COLO829 (cell line): ENCODE measurements around the gene MAPK10.

ENCODE experiments used
- DNase-seq: peaks from one replicate; pipeline ENCODE4 v3.0.0; 2012; ENCODE audit warnings: low spot score

The MAPK10 gene

GRCh38 chr4:86274642-86275041 lies 85.2 kb downstream of the MAPK10 start:
- DNase-seq: no peak

GRCh38 chr4:86272669-86273068 lies 87.2 kb downstream of the MAPK10 start:
- DNase-seq: no peak

- DNase-seq: no peak
Measured at GRCh38 chr4:86271057-86271456, 88.8 kb downstream of the MAPK10 start.

GRCh38 chr4:86269354-86269753 lies 90.5 kb downstream of the MAPK10 start:
- no peak for DNase-seq

GRCh38 chr4:86264241-86264640 lies 95.6 kb downstream of the MAPK10 start:
- DNase-seq: no peak

- DNase-seq: no peak
Measured at GRCh38 chr4:86261636-86262035, 98.2 kb downstream of the MAPK10 start.

- DNase-seq: no peak
Measured at GRCh38 chr4:86256086-86256485, 103.8 kb downstream of the MAPK10 start.

- DNase-seq: no peak
Measured at GRCh38 chr4:86250619-86251018, 109.2 kb downstream of the MAPK10 start.

- DNase-seq: no peak
Measured at GRCh38 chr4:86250006-86250405, 109.8 kb downstream of the MAPK10 start.

GRCh38 chr4:86249074-86249473 lies 110.8 kb downstream of the MAPK10 start:
- DNase-seq: no peak

- no peak for DNase-seq
Measured at GRCh38 chr4:86247906-86248305, 111.9 kb downstream of the MAPK10 start.

- no peak for DNase-seq
Measured at GRCh38 chr4:86247320-86247719, 112.5 kb downstream of the MAPK10 start.

- no peak for DNase-seq
Measured at GRCh38 chr4:86243750-86244149, 116.1 kb downstream of the MAPK10 start.

- no peak for DNase-seq
Measured at GRCh38 chr4:86242677-86243076, 117.2 kb downstream of the MAPK10 start.

GRCh38 chr4:86235549-86235948 lies 124.3 kb downstream of the MAPK10 start:
- DNase-seq: no peak

GRCh38 chr4:86233681-86234080 lies 126.2 kb downstream of the MAPK10 start:
- no peak for DNase-seq

GRCh38 chr4:86233090-86233489 lies 126.8 kb downstream of the MAPK10 start:
- DNase-seq: no peak

- DNase-seq: peak; percentile 64
Measured at GRCh38 chr4:86223472-86223871, 136.4 kb downstream of the MAPK10 start.

GRCh38 chr4:86221002-86221401 lies 138.9 kb downstream of the MAPK10 start:
- DNase-seq: no peak

GRCh38 chr4:86220121-86220520 lies 139.7 kb downstream of the MAPK10 start:
- no peak for DNase-seq

GRCh38 chr4:86218746-86219473 lies 140.9 kb downstream of the MAPK10 start:
- DNase-seq: no peak

GRCh38 chr4:86203176-86203575 lies 156.7 kb downstream of the MAPK10 start:
- DNase-seq: no peak

GRCh38 chr4:86185659-86186058 lies 174.2 kb downstream of the MAPK10 start:
- DNase-seq: no peak

GRCh38 chr4:86184901-86185285 lies 175.0 kb downstream of the MAPK10 start:
- DNase-seq: no peak
